Gastrocnemius medialis (tissue), 4 donors: ENCODE results near the gene CORIN. TPM values are rescaled to one million over a fixed set of nuclear protein-coding genes. Genes with fewer than 3 reads are reported as not detected.

Source experiments
- ATAC-seq, 2 donors: fragments of 150-250 bp; one replicate each; pipeline ENCODE4 v1.9.1; 2016
- DNase-seq, 2 donors: peaks; one replicate each; pipeline ENCODE4 v3.0.0-alpha.2; 2019
- H3K27ac ChIP-seq, 4 donors: fragments of 200-600 bp; sonication (generic); 1 replicate in 1 of 4; 2 replicates in 3 of 4; pipeline ENCODE4 v1.5.1; 2016 to 2018; ENCODE audit warnings: mild to moderate bottlenecking in 2 of 4, moderate library complexity in 1 of 4
- H3K27me3 ChIP-seq, 3 donors: fragments of 200-600 bp; sonication (generic) in 2 of 3; 1 replicate in 1 of 3; 2 replicates in 2 of 3; pipeline versions ENCODE4 v1.5.1 to v1.6.0; 2016 to 2019; ENCODE audit warnings: mild to moderate bottlenecking in 1 of 3, moderate library complexity in 1 of 3
- H3K36me3 ChIP-seq, 2 donors: fragments of 200-600 bp; sonication (generic) in 1 of 2; one replicate each; pipeline ENCODE4 v1.5.1; 2017 to 2018
- H3K4me1 ChIP-seq, 2 donors: fragments of 200-600 bp; sonication (generic) in 1 of 2; one replicate each; pipeline ENCODE4 v1.5.1; 2016 to 2017; ENCODE audit warnings: mild to moderate bottlenecking in 2 of 2
- H3K4me3 ChIP-seq, 4 donors: fragments of 200-600 bp; sonication (generic) in 3 of 4; 1 replicate in 1 of 4; 2 replicates in 3 of 4; pipeline ENCODE4 v1.5.1; 2016 to 2019; ENCODE audit warnings: mild to moderate bottlenecking in 2 of 4
- H3K9me3 ChIP-seq, 3 donors: fragments of 200-600 bp; sonication (generic) in 2 of 3; 1 replicate in 1 of 3; 2 replicates in 2 of 3; pipeline ENCODE4 v1.5.1; 2016 to 2019
- POLR2A ChIP-seq, 2 donors: fragments of 450-650 bp; IDR thresholded peaks; one replicate each; pipeline ENCODE4 v1.6.1; 2017; ENCODE audit warnings: antibody characterized with exemption in 2 of 2, mild to moderate bottlenecking in 2 of 2, moderate library complexity in 2 of 2
- in situ Hi-C, 4 donors: fragments of 200-750 bp; cut with MboI; loops; one replicate each; pipeline versions ENCODE4 v1.15.0 to v1.8.0; 2017; ENCODE audit warnings: low sequenced_read_pairs in 4 of 4
- intact Hi-C: fragments of 100-400 bp; cut with DNase I; formaldehyde crosslinking; loops from one replicate; pipeline ENCODE4 v1.15.1; 2023; ENCODE audit warnings: low total_unique reads
- total RNA-seq, 4 donors: library from RNA; depleted of rRNA; stranded (reverse); fragments of >200 nt; gene quantifications; one replicate each; pipeline versions ENCODE4 v1.1.0 to v1.2.3, GENCODE V29; 2016
- TF ChIP-seq, protein P1 (sequence below), 5 experiments: fragments of 450-650 bp in 3 of 5; fragments of 200-600 bp in 2 of 5; sonication (generic) in 2 of 5; IDR thresholded peaks in 4 of 5; conservative IDR thresholded peaks in 1 of 5; 1 replicate in 4 of 5; 2 replicates in 1 of 5; pipeline ENCODE4 v1.5.1; 2016 to 2019; ENCODE audit warnings: antibody characterized with exemption in 5 of 5, mild to moderate bottlenecking in 3 of 5, moderate library complexity in 3 of 5

The CORIN gene
- total RNA-seq, 4 donors from 2014 or later = 0.49 to 0.70 TPM; not detected in 2

DNA sequence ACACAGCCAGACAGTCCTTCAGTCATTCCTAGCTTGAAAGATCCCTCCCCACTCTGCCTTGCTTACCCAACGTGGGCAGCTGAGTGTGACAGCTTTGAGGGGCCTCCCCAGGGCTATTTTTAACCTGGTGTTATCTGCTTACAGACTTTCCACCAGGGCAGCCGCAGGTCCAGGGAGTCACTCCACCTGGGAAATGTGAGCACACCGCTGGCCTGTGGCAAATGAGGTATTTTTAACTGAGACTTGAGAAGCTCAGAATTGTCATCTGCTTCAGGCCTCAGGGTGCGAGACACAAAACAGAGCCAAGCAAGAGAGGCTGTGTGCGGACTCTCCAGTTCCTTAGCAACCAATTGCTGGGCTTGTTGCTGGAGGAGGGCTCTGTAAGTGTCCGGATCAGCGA is 13.0 kb downstream of the CORIN start:
- in situ Hi-C loops = loop anchor here in 1 of 4 donors (25.0 kb wide), 1 partner anchor 138 kb away; no protein-coding TSS in a partner anchor
- H3K4me3 ChIP-seq = no peak overlapping the region
- ATAC-seq (peak; percentile 68 to 98), DNase-seq (peak in 1 of 2 donors; percentile 57)
- peak overlapping the region in 3 of 4 donors; percentile 38 to 57 (median 45) for H3K27ac ChIP-seq
- TF ChIP-seq POLR2A (IDR thresholded peaks at IDR 0.05) = no peak
- TF ChIP-seq, protein P1, sequence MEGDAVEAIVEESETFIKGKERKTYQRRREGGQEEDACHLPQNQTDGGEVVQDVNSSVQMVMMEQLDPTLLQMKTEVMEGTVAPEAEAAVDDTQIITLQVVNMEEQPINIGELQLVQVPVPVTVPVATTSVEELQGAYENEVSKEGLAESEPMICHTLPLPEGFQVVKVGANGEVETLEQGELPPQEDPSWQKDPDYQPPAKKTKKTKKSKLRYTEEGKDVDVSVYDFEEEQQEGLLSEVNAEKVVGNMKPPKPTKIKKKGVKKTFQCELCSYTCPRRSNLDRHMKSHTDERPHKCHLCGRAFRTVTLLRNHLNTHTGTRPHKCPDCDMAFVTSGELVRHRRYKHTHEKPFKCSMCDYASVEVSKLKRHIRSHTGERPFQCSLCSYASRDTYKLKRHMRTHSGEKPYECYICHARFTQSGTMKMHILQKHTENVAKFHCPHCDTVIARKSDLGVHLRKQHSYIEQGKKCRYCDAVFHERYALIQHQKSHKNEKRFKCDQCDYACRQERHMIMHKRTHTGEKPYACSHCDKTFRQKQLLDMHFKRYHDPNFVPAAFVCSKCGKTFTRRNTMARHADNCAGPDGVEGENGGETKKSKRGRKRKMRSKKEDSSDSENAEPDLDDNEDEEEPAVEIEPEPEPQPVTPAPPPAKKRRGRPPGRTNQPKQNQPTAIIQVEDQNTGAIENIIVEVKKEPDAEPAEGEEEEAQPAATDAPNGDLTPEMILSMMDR (IDR thresholded peaks at IDR 0.05 in 4 of 5, conservative IDR thresholded peaks at IDR 0.05 in 1 of 5) = no peak
- no peaks in the 10 kb centered on the region for H3K36me3 ChIP-seq
- no peaks in the 10 kb centered on the region for H3K9me3 ChIP-seq
- no peaks in the 10 kb centered on the region for H3K27me3 ChIP-seq
- intact Hi-C loops = no loop called here
- peaks cover 7 to 8% of the 10 kb centered on the region in 2 donors for H3K4me1 ChIP-seq

DNA sequence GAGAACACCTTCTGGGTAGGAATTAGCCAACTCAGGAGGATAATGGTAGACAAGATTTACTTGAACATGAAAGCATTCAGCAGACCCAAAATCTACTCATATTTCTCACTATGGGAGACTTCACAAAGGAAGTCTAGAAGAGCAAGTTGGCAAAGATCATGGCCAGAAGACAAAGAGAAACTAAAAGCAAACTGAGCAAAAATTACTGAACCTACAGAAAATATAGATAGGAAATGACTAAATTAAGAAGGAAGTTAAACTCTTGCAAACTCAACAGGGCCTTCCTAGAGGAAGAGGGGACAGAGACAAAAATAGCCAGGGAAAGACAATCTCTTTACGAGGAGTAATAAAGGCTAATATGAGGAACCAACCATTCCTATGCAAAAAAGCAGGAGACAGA is 18.7 kb downstream of the CORIN start:
- H3K4me3 ChIP-seq = no peak overlapping the region
- no peaks in the 10 kb centered on the region for H3K27me3 ChIP-seq
- ATAC-seq (no peak), DNase-seq (no peak)
- no peak overlapping the region for H3K27ac ChIP-seq
- no peaks in the 10 kb centered on the region for H3K36me3 ChIP-seq
- in situ Hi-C loops (no loop called here), intact Hi-C loops (no loop called here)
- TF ChIP-seq POLR2A (IDR thresholded peaks at IDR 0.05) = no peak
- TF ChIP-seq, protein P1 (IDR thresholded peaks at IDR 0.05 in 4 of 5, conservative IDR thresholded peaks at IDR 0.05 in 1 of 5) = no peak
- no peaks in the 10 kb centered on the region for H3K4me1 ChIP-seq
- no peaks in the 10 kb centered on the region for H3K9me3 ChIP-seq

DNA sequence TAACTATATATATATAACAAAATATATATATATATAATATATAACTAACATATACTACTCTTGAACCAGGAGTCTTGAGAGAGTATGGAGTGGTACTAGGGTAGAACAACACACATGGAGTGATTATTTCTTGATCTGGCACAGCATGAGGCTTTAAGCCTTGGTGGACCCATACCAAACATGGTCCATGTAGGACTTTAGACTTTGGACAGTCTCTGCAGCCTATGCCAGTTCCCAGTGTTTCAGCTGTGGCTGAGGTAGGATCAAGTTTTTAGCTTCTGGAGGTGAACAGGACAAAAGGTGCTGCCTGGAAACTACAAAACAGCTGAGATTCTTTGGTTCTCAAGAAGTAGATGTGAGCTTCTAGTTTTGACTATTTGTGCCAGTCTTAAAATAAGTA is 20.6 kb downstream of the CORIN start:
- ATAC-seq = no peak
- in situ Hi-C loops = no loop called here
- no peaks in the 10 kb centered on the region for H3K27me3 ChIP-seq
- no peak overlapping the region for H3K4me3 ChIP-seq
- no peak for DNase-seq
- intact Hi-C loops = no loop called here
- H3K4me1 ChIP-seq = no peaks in the 10 kb centered on the region
- TF ChIP-seq POLR2A (IDR thresholded peaks at IDR 0.05) = no peak
- TF ChIP-seq, protein P1 (IDR thresholded peaks at IDR 0.05 in 4 of 5, conservative IDR thresholded peaks at IDR 0.05 in 1 of 5) = no peak
- H3K36me3 ChIP-seq = no peaks in the 10 kb centered on the region
- H3K27ac ChIP-seq = no peak overlapping the region
- no peaks in the 10 kb centered on the region for H3K9me3 ChIP-seq

DNA sequence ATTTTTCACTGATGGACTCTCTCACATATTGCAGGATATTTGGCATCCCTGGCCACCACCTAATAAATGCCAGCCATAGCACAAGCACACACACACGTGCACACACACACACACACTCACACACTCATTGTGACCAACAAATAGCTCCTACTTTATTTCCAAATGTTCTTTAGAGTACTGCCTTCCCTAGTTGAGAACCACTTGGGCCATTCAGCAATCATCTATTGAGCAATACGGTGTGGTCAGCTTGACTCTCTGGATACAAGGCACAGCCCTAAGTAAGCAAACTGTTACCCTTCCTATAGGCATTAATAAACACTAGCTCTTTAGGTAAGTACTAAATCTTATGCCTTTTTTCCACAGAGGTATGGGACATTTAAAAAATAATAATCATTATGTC is 21.1 kb downstream of the CORIN start:
- no peak for DNase-seq
- no peaks in the 10 kb centered on the region for H3K36me3 ChIP-seq
- no peak for TF ChIP-seq POLR2A (IDR thresholded peaks at IDR 0.05)
- TF ChIP-seq, protein P1 (IDR thresholded peaks at IDR 0.05 in 4 of 5, conservative IDR thresholded peaks at IDR 0.05 in 1 of 5) = no peak
- ATAC-seq = no peak
- no peak overlapping the region for H3K4me3 ChIP-seq
- intact Hi-C loops = no loop called here
- no peak overlapping the region for H3K27ac ChIP-seq
- H3K4me1 ChIP-seq = no peaks in the 10 kb centered on the region
- in situ Hi-C loops = no loop called here
- no peaks in the 10 kb centered on the region for H3K9me3 ChIP-seq
- no peaks in the 10 kb centered on the region for H3K27me3 ChIP-seq
